ENCODE measurements around the gene NCAN.

DNA sequence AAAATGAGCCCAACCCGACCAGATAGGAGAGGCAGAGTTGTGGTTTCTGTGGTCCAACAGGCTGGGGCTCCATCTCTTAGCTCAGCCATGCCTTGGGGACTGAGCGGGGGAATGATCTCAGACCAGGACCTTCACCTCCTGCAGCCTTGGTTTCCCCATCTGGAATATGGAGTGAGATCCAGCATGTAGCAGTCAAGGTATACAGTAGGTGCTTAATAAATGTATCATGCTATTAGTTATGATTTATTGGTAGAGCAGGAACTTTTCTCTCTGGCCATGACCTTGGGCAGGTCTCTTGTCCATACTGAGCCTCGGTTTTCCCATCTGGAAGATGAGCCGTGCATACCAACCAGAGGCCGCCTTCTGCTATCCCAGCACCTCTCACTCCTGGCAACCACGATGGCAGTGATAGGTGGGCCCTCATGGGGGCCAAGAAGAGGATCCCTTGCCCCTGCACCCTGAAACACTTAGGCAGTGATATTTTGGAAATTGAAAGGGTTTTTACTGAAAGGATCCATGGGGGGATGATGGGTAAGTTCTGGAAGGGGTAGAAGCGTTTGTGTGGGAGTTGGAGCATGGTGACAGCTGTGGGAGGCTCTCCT lies 52.2 kb downstream of the NCAN start:
- TF ChIP-seq, protein P1, sequence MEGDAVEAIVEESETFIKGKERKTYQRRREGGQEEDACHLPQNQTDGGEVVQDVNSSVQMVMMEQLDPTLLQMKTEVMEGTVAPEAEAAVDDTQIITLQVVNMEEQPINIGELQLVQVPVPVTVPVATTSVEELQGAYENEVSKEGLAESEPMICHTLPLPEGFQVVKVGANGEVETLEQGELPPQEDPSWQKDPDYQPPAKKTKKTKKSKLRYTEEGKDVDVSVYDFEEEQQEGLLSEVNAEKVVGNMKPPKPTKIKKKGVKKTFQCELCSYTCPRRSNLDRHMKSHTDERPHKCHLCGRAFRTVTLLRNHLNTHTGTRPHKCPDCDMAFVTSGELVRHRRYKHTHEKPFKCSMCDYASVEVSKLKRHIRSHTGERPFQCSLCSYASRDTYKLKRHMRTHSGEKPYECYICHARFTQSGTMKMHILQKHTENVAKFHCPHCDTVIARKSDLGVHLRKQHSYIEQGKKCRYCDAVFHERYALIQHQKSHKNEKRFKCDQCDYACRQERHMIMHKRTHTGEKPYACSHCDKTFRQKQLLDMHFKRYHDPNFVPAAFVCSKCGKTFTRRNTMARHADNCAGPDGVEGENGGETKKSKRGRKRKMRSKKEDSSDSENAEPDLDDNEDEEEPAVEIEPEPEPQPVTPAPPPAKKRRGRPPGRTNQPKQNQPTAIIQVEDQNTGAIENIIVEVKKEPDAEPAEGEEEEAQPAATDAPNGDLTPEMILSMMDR (conservative IDR thresholded peaks at IDR 0.05; ENCODE audit: low read depth, low read length): no peak
- no peak for TF ChIP-seq NFE2L2 (IDR thresholded peaks at IDR 0.05; ENCODE audit: low read depth, low read length)
